Measurements from ENCODE around the gene BARX1.
A peak's percentile ranks its signal among the peaks of the same experiment; 100 is the strongest.
"Not testable (repeated sequence)": the region's sequence is repeated elsewhere in the genome, so short reads cannot be mapped to it uniquely, and the experiment has no call there.

BARX1 gene

DNA sequence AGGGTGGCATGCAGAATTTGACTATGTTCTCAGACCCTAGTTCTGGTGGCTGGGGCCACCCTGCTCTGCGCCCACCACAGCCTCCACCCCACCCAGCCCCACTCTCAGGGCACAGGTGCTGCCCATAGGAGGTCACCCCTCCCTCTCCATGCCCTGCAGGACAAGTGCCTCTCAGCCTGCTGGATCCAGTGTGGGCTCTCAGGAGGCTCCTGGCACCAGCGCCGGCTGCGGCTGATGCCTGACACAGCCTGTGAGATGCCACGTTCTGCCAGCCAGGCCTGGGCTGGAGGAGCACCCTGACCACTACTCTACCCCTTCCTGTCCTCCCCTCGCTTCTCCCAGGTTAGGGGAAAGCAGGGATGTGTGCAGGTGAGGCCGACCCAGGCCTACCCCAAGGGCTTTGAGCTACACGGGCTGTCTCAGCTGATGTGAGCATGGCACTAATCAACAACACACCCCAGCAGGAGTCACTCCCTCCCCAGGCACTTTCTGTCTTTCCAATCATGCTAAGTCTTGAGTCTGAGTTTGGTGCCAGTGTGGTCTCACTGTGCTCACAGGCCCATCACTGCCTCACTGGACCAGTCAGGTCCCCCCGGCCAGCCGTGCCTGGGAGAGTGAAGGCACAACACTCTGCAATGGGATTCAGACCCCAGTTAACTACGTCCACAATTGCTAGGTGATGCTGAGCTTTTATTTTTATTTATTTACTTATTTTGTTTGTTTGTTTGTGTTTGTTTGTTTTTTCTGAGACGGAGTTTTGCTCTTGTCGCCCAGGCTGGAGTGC, 12.1 kb upstream of the BARX1 start:
- no peak overlapping the region for H3K4me3 ChIP-seq (ENCODE audit: low read depth, low read length)
- TF ChIP-seq, protein P1, sequence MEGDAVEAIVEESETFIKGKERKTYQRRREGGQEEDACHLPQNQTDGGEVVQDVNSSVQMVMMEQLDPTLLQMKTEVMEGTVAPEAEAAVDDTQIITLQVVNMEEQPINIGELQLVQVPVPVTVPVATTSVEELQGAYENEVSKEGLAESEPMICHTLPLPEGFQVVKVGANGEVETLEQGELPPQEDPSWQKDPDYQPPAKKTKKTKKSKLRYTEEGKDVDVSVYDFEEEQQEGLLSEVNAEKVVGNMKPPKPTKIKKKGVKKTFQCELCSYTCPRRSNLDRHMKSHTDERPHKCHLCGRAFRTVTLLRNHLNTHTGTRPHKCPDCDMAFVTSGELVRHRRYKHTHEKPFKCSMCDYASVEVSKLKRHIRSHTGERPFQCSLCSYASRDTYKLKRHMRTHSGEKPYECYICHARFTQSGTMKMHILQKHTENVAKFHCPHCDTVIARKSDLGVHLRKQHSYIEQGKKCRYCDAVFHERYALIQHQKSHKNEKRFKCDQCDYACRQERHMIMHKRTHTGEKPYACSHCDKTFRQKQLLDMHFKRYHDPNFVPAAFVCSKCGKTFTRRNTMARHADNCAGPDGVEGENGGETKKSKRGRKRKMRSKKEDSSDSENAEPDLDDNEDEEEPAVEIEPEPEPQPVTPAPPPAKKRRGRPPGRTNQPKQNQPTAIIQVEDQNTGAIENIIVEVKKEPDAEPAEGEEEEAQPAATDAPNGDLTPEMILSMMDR (IDR thresholded peaks at IDR 0.05; ENCODE audit: low read depth, low read length, missing control alignments) = no peak
- no peak for DNase-seq (ENCODE audit: low read depth)

DNA sequence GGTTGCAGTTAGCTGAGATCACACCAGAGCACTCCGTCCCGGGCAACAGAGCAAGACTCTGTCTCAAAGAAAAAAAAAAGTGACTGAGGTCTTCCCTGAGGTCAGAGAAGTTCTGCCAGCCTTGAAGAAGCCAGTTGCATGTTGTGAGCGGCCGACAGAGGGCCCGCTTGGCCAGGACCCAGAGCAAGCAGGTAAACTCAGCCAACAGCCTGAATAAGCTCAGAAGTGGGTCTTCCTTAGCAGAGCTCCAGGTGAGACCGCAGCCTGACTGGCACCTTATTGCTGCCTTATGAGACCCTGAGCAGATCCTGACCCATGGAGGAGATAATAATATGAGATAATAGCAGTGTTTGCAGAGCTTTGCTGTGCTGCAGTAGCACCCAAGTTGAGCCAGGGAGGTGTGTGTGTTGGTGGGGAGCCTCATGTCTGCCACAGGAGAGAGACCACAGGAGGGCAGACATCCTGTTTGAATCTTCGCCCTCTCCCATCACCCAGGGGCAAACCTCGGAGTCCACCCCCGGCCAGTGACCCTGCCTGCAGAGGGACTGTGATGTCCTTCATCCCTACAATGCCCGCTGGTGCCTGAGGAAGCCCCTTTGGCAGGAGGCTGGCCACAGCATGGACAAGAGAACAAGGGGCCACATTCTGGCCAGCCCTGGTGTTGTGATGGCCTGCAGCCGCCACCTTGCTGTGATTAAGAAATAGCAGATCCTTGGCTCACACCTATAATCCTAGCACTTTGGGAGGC, 10.8 kb upstream of the BARX1 start:
- no peak overlapping the region for H3K4me3 ChIP-seq (ENCODE audit: low read depth, low read length)
- TF ChIP-seq, protein P1 (IDR thresholded peaks at IDR 0.05; ENCODE audit: low read depth, low read length, missing control alignments) = no peak
- DNase-seq (ENCODE audit: low read depth) = no peak

DNA sequence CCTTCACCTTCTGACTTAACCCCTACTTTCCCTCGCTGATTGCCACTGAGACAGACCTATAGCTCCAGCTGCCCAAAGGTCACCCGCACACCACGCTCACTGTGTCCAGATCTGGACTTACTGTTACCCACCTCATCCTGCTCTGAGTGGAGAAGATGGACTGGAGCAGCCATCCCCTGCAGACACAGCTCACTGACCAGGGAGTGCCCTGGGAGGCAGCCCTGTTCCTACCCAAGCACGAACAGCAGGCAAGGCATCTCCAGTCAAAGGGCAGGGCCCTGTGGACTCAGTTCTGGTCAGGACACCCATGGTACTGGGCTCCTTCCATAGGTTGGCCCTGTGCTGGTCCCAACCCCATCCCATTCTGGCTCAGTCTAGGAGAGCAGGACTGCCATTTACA, 9.5 kb upstream of the BARX1 start:
- no peak for DNase-seq (ENCODE audit: low read depth)
- TF ChIP-seq, protein P1 (IDR thresholded peaks at IDR 0.05; ENCODE audit: low read depth, low read length, missing control alignments) = no peak
- H3K4me3 ChIP-seq (ENCODE audit: low read depth, low read length) = no peak overlapping the region

DNA sequence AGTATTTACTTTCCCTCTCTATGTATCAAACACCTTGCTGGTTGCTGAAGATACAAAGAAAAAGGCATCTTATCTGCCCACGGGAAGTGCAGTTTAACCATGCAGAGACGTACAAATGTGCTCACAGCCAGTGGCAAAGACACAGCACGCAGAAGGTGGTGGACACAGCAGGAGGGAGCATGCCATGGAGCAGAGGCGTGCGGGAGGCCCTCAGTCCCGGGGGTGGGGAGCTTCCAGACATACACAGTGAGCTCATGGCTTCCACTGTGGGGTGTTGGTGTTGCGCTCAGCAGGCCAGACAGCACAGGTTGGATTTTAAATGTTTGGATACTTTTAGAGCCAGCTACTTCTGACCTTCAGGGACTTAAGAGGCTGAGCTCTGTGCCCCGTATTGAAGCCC, 8.8 kb upstream of the BARX1 start:
- TF ChIP-seq, protein P1 (IDR thresholded peaks at IDR 0.05; ENCODE audit: low read depth, low read length, missing control alignments) = no peak
- no peak for DNase-seq (ENCODE audit: low read depth)
- H3K4me3 ChIP-seq (ENCODE audit: low read depth, low read length) = no peak overlapping the region

DNA sequence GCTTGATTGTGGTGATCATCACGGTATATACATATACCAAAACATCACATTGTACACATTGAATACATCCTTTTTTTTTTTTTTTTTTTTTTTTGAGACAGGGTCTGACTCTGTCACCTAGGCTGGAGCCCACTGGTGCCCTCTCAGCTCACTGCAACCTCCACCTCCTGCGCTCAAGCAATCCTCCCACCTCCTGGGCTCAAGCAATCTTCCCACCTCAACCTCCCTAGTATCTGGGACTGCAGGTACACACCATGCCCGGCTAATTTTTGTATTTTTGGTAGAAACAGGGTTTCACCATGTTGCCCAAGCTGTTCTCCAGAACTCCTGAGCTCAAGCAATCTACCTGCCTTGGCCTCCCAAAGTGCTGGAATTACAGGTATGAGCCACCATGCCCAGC, 8.3 kb upstream of the BARX1 start:
- not testable (repeated sequence) for DNase-seq (ENCODE audit: low read depth)

DNA sequence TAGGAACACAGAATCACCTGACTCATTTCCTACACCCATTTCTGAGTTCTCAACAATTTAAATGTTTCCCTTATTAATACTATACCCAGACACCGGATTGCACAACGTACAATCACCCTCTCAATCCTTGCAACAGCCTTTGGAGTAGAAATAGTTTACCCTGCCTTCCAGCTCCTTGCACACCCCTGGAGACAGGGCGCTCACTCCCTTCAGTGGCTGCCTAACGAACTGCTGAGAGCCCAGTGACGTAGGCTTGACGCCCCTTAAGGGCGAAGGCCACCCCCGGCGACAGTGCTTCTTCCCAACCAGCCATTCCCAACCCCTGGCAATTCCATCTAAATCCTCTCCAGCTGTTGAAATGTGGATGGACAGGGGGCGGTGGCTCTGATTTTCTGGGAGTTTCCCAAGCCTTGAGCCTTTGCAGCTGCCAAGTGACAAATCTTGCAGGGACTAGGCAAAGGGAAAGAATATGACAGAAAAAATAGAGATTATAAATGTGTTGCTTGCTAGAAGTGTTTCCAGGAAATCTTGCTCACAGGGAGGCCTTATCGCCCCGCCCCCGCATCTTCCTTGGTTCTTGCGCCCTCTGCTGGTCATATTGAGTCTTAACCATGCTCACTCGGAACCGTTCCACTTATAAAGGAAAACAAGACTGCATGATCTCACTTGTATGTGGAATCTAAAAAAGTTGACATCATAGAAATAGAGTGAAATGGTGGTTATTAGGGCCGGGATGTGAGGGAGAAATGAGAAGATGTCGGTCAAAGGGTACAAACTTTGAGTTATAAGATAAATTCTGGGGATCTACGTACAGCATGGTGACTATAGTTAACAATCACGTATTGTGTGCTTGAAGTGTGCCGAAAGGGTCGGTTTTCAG, 7.6 kb upstream of the BARX1 start:
- DNase-seq (ENCODE audit: low read depth) = peak; percentile 31
- TF ChIP-seq, protein P1 (IDR thresholded peaks at IDR 0.05; ENCODE audit: low read depth, low read length, missing control alignments) = peak; percentile 73
- no peak overlapping the region for H3K4me3 ChIP-seq (ENCODE audit: low read depth, low read length)

More for the DNA sequence above, 8.3 kb upstream of the BARX1 start:
- not testable (repeated sequence) for H3K4me3 ChIP-seq (ENCODE audit: low read depth, low read length)

DNA sequence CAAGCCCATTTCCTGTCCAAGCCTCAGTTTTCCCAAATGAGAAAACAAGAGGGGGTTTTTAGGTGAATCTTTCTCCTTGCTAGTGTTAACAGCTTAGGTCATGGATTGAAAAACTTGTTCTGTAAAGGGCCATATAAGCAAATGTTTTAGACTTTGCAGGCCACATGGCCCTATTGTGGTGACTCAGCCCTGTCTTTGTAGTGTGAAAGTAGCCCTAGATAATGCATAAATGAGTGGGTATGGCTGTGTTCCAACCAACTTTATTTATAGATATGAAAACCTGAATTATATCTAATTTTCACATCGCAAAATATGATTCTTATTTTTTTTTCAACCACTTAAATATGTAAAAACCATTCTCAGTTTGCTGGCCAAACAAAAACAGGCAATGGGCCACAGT, 6.9 kb upstream of the BARX1 start:
- no peak overlapping the region for H3K4me3 ChIP-seq (ENCODE audit: low read depth, low read length)
- TF ChIP-seq, protein P1 (IDR thresholded peaks at IDR 0.05; ENCODE audit: low read depth, low read length, missing control alignments) = no peak
- no peak for DNase-seq (ENCODE audit: low read depth)

Data from GM12864 (cell line).